BE2C (cell line): ENCODE measurements around the gene OLIG2.

Source experiments
- DNase-seq: peaks from one replicate; pipeline ENCODE4 v3.0.0-alpha.2; 2020
- H3K27me3 ChIP-seq: fragments of 250-450 bp; sonication (Bioruptor Pico); 2 replicates; pipeline ENCODE4 v1.5.1; 2020; ENCODE audit warnings: mild to moderate bottlenecking
- H3K36me3 ChIP-seq: fragments of 250-450 bp; sonication (Bioruptor Pico); 2 replicates; pipeline ENCODE4 v1.5.1; 2020; ENCODE audit warnings: mild to moderate bottlenecking
- H3K4me1 ChIP-seq: fragments of 250-450 bp; sonication (Bioruptor Pico); 2 replicates; pipeline ENCODE4 v1.5.1; 2020
- H3K4me3 ChIP-seq: 2 replicates; pipeline ENCODE4 v1.5.1; 2011; ENCODE audit warnings: low read depth, low read length
- H3K9me3 ChIP-seq: fragments of 250-450 bp; sonication (Bioruptor Pico); 2 replicates; pipeline ENCODE4 v1.5.1; 2020
- TF ChIP-seq, protein P1 (sequence below): IDR thresholded peaks from 2 replicates; pipeline ENCODE4 v1.5.1; 2012; ENCODE audit warnings: mild to moderate bottlenecking, low read depth, low read length

The OLIG2 gene

DNA sequence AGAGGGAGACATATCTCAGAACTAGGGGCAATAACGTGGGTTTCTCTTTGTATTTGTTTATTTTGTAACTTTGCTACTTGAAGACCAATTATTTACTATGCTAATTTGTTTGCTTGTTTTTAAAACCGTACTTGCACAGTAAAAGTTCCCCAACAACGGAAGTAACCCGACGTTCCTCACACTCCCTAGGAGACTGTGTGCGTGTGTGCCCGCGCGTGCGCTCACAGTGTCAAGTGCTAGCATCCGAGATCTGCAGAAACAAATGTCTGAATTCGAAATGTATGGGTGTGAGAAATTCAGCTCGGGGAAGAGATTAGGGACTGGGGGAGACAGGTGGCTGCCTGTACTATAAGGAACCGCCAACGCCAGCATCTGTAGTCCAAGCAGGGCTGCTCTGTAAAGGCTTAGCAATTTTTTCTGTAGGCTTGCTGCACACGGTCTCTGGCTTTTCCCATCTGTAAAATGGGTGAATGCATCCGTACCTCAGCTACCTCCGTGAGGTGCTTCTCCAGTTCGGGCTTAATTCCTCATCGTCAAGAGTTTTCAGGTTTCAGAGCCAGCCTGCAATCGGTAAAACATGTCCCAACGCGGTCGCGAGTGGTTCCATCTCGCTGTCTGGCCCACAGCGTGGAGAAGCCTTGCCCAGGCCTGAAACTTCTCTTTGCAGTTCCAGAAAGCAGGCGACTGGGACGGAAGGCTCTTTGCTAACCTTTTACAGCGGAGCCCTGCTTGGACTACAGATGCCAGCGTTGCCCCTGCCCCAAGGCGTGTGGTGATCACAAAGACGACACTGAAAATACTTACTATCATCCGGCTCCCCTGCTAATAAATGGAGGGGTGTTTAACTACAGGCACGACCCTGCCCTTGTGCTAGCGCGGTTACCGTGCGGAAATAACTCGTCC lies 1.3 kb upstream of the OLIG2 start:
- DNase-seq = no peak
- H3K4me3 ChIP-seq = no peak overlapping the region

DNA sequence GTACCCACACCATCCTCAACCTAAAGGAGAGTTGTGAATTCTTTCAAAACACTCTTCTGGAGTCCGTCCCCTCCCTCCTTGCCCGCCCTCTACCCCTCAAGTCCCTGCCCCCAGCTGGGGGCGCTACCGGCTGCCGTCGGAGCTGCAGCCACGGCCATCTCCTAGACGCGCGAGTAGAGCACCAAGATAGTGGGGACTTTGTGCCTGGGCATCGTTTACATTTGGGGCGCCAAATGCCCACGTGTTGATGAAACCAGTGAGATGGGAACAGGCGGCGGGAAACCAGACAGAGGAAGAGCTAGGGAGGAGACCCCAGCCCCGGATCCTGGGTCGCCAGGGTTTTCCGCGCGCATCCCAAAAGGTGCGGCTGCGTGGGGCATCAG lies 638 bp upstream of the OLIG2 start:
- Histone ChIP-seq H3K27me3 (peaks cover 98% of the 10 kb centered on the region), H3K9me3 (no peaks in the 10 kb centered on the region), H3K36me3 (no peaks in the 10 kb centered on the region), H3K4me1 (no peaks in the 10 kb centered on the region), H3K4me3 (peak overlapping the region; percentile 29)
- TF ChIP-seq, protein P1, sequence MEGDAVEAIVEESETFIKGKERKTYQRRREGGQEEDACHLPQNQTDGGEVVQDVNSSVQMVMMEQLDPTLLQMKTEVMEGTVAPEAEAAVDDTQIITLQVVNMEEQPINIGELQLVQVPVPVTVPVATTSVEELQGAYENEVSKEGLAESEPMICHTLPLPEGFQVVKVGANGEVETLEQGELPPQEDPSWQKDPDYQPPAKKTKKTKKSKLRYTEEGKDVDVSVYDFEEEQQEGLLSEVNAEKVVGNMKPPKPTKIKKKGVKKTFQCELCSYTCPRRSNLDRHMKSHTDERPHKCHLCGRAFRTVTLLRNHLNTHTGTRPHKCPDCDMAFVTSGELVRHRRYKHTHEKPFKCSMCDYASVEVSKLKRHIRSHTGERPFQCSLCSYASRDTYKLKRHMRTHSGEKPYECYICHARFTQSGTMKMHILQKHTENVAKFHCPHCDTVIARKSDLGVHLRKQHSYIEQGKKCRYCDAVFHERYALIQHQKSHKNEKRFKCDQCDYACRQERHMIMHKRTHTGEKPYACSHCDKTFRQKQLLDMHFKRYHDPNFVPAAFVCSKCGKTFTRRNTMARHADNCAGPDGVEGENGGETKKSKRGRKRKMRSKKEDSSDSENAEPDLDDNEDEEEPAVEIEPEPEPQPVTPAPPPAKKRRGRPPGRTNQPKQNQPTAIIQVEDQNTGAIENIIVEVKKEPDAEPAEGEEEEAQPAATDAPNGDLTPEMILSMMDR = peak; percentile 12; the same call in 1 of the 2 replicates
- no peak for DNase-seq

More for the DNA sequence above, 1.3 kb upstream of the OLIG2 start:
- Histone ChIP-seq H3K27me3 (peaks cover 98% of the 10 kb centered on the region), H3K4me1 (no peaks in the 10 kb centered on the region), H3K36me3 (no peaks in the 10 kb centered on the region), H3K9me3 (no peaks in the 10 kb centered on the region)
- TF ChIP-seq, protein P1 = no peak

DNA sequence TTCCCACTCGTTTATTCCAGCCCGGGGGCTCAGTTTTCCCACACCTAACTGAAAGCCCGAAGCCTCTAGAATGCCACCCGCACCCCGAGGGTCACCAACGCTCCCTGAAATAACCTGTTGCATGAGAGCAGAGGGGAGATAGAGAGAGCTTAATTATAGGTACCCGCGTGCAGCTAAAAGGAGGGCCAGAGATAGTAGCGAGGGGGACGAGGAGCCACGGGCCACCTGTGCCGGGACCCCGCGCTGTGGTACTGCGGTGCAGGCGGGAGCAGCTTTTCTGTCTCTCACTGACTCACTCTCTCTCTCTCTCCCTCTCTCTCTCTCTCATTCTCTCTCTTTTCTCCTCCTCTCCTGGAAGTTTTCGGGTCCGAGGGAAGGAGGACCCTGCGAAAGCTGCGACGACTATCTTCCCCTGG lies 716 bp downstream of the OLIG2 start:
- TF ChIP-seq, protein P1 = no peak
- Histone ChIP-seq H3K4me1 (no peaks in the 10 kb centered on the region), H3K36me3 (no peaks in the 10 kb centered on the region), H3K27me3 (peaks cover 100% of the 10 kb centered on the region), H3K4me3 (no peak overlapping the region), H3K9me3 (no peaks in the 10 kb centered on the region)
- no peak for DNase-seq

DNA sequence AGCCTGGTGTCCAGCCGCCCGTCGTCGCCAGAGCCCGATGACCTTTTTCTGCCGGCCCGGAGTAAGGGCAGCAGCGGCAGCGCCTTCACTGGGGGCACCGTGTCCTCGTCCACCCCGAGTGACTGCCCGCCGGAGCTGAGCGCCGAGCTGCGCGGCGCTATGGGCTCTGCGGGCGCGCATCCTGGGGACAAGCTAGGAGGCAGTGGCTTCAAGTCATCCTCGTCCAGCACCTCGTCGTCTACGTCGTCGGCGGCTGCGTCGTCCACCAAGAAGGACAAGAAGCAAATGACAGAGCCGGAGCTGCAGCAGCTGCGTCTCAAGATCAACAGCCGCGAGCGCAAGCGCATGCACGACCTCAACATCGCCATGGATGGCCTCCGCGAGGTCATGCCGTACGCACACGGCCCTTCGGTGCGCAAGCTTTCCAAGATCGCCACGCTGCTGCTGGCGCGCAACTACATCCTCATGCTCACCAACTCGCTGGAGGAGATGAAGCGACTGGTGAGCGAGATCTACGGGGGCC lies 1.2 kb downstream of the OLIG2 start:
- DNase-seq = no peak
- no peaks in the 10 kb centered on the region for H3K4me1 ChIP-seq
- TF ChIP-seq, protein P1 = no peak
- no peaks in the 10 kb centered on the region for H3K36me3 ChIP-seq
- no peak overlapping the region for H3K4me3 ChIP-seq
- H3K27me3 ChIP-seq = peaks cover 100% of the 10 kb centered on the region
- H3K9me3 ChIP-seq = no peaks in the 10 kb centered on the region

DNA sequence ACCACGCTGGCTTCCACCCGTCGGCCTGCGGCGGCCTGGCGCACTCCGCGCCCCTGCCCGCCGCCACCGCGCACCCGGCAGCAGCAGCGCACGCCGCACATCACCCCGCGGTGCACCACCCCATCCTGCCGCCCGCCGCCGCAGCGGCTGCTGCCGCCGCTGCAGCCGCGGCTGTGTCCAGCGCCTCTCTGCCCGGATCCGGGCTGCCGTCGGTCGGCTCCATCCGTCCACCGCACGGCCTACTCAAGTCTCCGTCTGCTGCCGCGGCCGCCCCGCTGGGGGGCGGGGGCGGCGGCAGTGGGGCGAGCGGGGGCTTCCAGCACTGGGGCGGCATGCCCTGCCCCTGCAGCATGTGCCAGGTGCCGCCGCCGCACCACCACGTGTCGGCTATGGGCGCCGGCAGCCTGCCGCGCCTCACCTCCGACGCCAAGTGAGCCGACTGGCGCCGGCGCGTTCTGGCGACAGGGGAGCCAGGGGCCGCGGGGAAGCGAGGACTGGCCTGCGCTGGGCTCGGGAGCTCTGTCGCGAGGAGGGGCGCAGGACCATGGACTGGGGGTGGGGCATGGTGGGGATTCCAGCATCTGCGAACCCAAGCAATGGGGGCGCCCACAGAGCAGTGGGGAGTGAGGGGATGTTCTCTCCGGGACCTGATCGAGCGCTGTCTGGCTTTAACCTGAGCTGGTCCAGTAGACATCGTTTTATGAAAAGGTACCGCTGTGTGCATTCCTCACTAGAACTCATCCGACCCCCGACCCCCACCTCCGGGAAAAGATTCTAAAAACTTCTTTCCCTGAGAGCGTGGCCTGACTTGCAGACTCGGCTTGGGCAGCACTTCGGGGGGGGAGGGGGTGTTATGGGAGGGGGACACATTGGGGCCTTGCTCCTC lies 1.9 kb downstream of the OLIG2 start:
- Histone ChIP-seq H3K9me3 (no peaks in the 10 kb centered on the region), H3K4me1 (no peaks in the 10 kb centered on the region), H3K4me3 (no peak overlapping the region), H3K27me3 (peaks cover 100% of the 10 kb centered on the region), H3K36me3 (no peaks in the 10 kb centered on the region)
- no peak for DNase-seq
- TF ChIP-seq, protein P1 = no peak
